ENCODE measurements around the gene XKR7. TPM values are rescaled to one million over a fixed set of nuclear protein-coding genes. Genes with fewer than 3 reads are reported as not detected.

The XKR7 gene
- total and polyA plus RNA-seq, 10 of the 15 experiments (the other 5 are each of a cell fraction or from before 2014, with no cell fraction given), result not detected

- TF ChIP-seq CREM (IDR thresholded peaks at IDR 0.05; ENCODE audit: low read depth), result no peak
- TF ChIP-seq MYB (IDR thresholded peaks at IDR 0.05; ENCODE audit: borderline replicate concordance, low read depth, low read length), result no peak
- TF ChIP-seq USF1 (IDR thresholded peaks at IDR 0.05; ENCODE audit: borderline replicate concordance, extremely low read length, insufficient read depth, low read depth, low read length), result no peak
- no peak for TF ChIP-seq PKNOX1 (IDR thresholded peaks at IDR 0.05)
- no peak for TF ChIP-seq RELB (IDR thresholded peaks at IDR 0.05; ENCODE audit: low read depth)
- TF ChIP-seq EED (IDR thresholded peaks at IDR 0.05; ENCODE audit: low read depth), result no peak
- no peak for TF ChIP-seq TARDBP (IDR thresholded peaks at IDR 0.05; ENCODE audit: borderline replicate concordance)
- TF ChIP-seq JUND (IDR thresholded peaks at IDR 0.05; ENCODE audit: low read depth, low read length), result no peak
- no peak for TF ChIP-seq SMAD5 (IDR thresholded peaks at IDR 0.05; ENCODE audit: low read depth)
- TF ChIP-seq NR2F1 (conservative IDR thresholded peaks at IDR 0.05), result no peak
- TF ChIP-seq ATF2 (IDR thresholded peaks at IDR 0.05; ENCODE audit: low read length), result no peak
- TF ChIP-seq HCFC1 (IDR thresholded peaks at IDR 0.05; ENCODE audit: low read length), result no peak
- 0 out of 2 replicates have a peak, but pooled peaks have one; percentile 32 for TF ChIP-seq PML (IDR thresholded peaks at IDR 0.05; ENCODE audit: low read length)
- TF ChIP-seq CBX5 (IDR thresholded peaks at IDR 0.05; ENCODE audit: low read depth), result no peak
- TF ChIP-seq HDAC2 (IDR thresholded peaks at IDR 0.05), result no peak
- TF ChIP-seq SP1 (IDR thresholded peaks at IDR 0.05; ENCODE audit: low read depth, low read length), result no peak
- TF ChIP-seq CTCF (IDR thresholded peaks at IDR 0.05 in 2 of 3, conservative IDR thresholded peaks at IDR 0.05 in 1 of 3; ENCODE audit: control insufficient read depth in 2 of 3, extremely low read depth in 1 of 3, insufficient read depth in 1 of 3, low read depth in 3 of 3, low read length in 3 of 3), result peak in 1 of 3 experiments; percentile 5; a peak in 1 of 6 replicates
- TF ChIP-seq GABPA (IDR thresholded peaks at IDR 0.05; ENCODE audit: low read depth), result no peak
- no peak for TF ChIP-seq BCL11A (IDR thresholded peaks at IDR 0.05; ENCODE audit: low read depth, low read length)
- TF ChIP-seq MAX (IDR thresholded peaks at IDR 0.05; ENCODE audit: low read depth, low read length), result no peak
- no peak for TF ChIP-seq KAT2A (conservative IDR thresholded peaks at IDR 0.05; ENCODE audit: control insufficient read depth, low read depth, low read length)
- TF ChIP-seq ZZZ3 (IDR thresholded peaks at IDR 0.05; ENCODE audit: control insufficient read depth, insufficient read length, low read depth), result no peak
- no peak for TF ChIP-seq SMC3 (IDR thresholded peaks at IDR 0.05; ENCODE audit: borderline replicate concordance, low read length)
Measured at GRCh38 chr20:32052090-32052777, 84.3 kb downstream of the XKR7 start, which contains the start of gene HCK (continued).

Measured in GM12878 (cell line).